Chondrocyte (in vitro differentiated cells): ENCODE data around the gene USO1. TPM values are rescaled to one million over a fixed set of nuclear protein-coding genes. Genes with fewer than 3 reads are reported as not detected.
"Not testable (repeated sequence)": the region's sequence is repeated elsewhere in the genome, so short reads cannot be mapped to it uniquely, and the experiment has no call there.

Experiments
- DNase-seq: peaks from one replicate; pipeline ENCODE4 v3.0.0; 2021; ENCODE audit warnings: mixed read lengths, low spot score
- H3K27ac Mint-ChIP-seq: one replicate; pipeline ENCODE4 v1.8.0; 2021; ENCODE audit warnings: mild to moderate bottlenecking, moderate library complexity, mixed read lengths; ENCODE audit not compliant: unreplicated experiment
- H3K27me3 Mint-ChIP-seq: 2 replicates; pipeline ENCODE4 v1.8.0; 2021; ENCODE audit warnings: low read depth, mixed read lengths
- H3K36me3 Mint-ChIP-seq: 2 replicates; pipeline ENCODE4 v1.8.0; 2021; ENCODE audit warnings: low read depth, mixed read lengths
- H3K4me1 Mint-ChIP-seq: 2 replicates; pipeline ENCODE4 v1.8.0; 2021; ENCODE audit warnings: low read depth, mild to moderate bottlenecking, mixed read lengths
- H3K4me3 Mint-ChIP-seq: one replicate; pipeline ENCODE4 v1.8.0; 2021; ENCODE audit warnings: mild to moderate bottlenecking, moderate library complexity, mixed read lengths; ENCODE audit not compliant: unreplicated experiment
- H3K9me3 Mint-ChIP-seq: 2 replicates; pipeline ENCODE4 v1.8.0; 2021; ENCODE audit warnings: low read depth, mixed read lengths
- CTCF ChIP-seq: fragments of 200-600 bp; sonication (generic); IDR thresholded peaks from 2 replicates; pipeline ENCODE4 v1.5.0; 2021; ENCODE audit warnings: antibody characterized with exemption, mild to moderate bottlenecking, moderate library complexity
- total RNA-seq: library from RNA; stranded (reverse); gene quantifications from 3 replicates; pipeline ENCODE4 v1.2.1, GENCODE V29; 2021

Gene USO1
- total RNA-seq, 1 donor from 2014 or later, result 86.4 TPM

GRCh38 chr4:75715105-75715799 is 9.1 kb upstream of the USO1 start:
- TF ChIP-seq CTCF, result no peak
- Mint-ChIP-seq H3K4me3 (no peak overlapping the region), H3K4me1 (peaks cover 24% of the 10 kb centered on the region), H3K36me3 (peaks cover 1% of the 10 kb centered on the region), H3K27me3 (no peaks in the 10 kb centered on the region), H3K9me3 (no peaks in the 10 kb centered on the region), H3K27ac (peak overlapping the region; percentile 78)
- no peak for DNase-seq

GRCh38 chr4:75716054-75716453 is 8.3 kb upstream of the USO1 start:
- peak overlapping the region; percentile 78 for H3K27ac Mint-ChIP-seq
- not testable (repeated sequence) for H3K36me3 Mint-ChIP-seq, H3K9me3 Mint-ChIP-seq, H3K27me3 Mint-ChIP-seq, DNase-seq, H3K4me3 Mint-ChIP-seq
- H3K4me1 Mint-ChIP-seq, result peaks cover 24% of the 10 kb centered on the region

- no peak overlapping the region for H3K4me3 Mint-ChIP-seq
- H3K9me3 Mint-ChIP-seq, result no peaks in the 10 kb centered on the region
- no peak for TF ChIP-seq CTCF
- DNase-seq, result no peak
- H3K4me1 Mint-ChIP-seq, result peaks cover 31% of the 10 kb centered on the region
- peaks cover 1% of the 10 kb centered on the region for H3K36me3 Mint-ChIP-seq
- no peaks in the 10 kb centered on the region for H3K27me3 Mint-ChIP-seq
- no peak overlapping the region for H3K27ac Mint-ChIP-seq
Measured at GRCh38 chr4:75717408-75717807, 7.0 kb upstream of the USO1 start.

GRCh38 chr4:75718529-75718928 is 5.8 kb upstream of the USO1 start:
- H3K9me3 Mint-ChIP-seq, result no peaks in the 10 kb centered on the region
- peaks cover 40% of the 10 kb centered on the region for H3K4me1 Mint-ChIP-seq
- no peaks in the 10 kb centered on the region for H3K27me3 Mint-ChIP-seq
- no peak overlapping the region for H3K27ac Mint-ChIP-seq
- DNase-seq, result no peak
- peaks cover 1% of the 10 kb centered on the region for H3K36me3 Mint-ChIP-seq
- no peak for TF ChIP-seq CTCF
- H3K4me3 Mint-ChIP-seq, result no peak overlapping the region

GRCh38 chr4:75722417-75722816 is 2.0 kb upstream of the USO1 start:
- H3K36me3 Mint-ChIP-seq, result peaks cover 4% of the 10 kb centered on the region
- peaks cover 39% of the 10 kb centered on the region for H3K4me1 Mint-ChIP-seq
- H3K4me3 Mint-ChIP-seq, result no peak overlapping the region
- no peak for DNase-seq
- no peak overlapping the region for H3K27ac Mint-ChIP-seq
- no peaks in the 10 kb centered on the region for H3K9me3 Mint-ChIP-seq
- no peak for TF ChIP-seq CTCF
- H3K27me3 Mint-ChIP-seq, result no peaks in the 10 kb centered on the region
